NCI-H345 treated with DMSO at 0.1 percent for 48 hours (cell line): ENCODE measurements around the gene ST3GAL3.
"Not testable (repeated sequence)": the region's sequence is repeated elsewhere in the genome, so short reads cannot be mapped to it uniquely, and the experiment has no call there.

Experiments used
- DNase-seq: peaks from one replicate; lab custom pipeline; 2025; ENCODE audit not compliant: unreplicated experiment; lab: John Stamatoyannopoulos, UW

ST3GAL3 gene

DNA sequence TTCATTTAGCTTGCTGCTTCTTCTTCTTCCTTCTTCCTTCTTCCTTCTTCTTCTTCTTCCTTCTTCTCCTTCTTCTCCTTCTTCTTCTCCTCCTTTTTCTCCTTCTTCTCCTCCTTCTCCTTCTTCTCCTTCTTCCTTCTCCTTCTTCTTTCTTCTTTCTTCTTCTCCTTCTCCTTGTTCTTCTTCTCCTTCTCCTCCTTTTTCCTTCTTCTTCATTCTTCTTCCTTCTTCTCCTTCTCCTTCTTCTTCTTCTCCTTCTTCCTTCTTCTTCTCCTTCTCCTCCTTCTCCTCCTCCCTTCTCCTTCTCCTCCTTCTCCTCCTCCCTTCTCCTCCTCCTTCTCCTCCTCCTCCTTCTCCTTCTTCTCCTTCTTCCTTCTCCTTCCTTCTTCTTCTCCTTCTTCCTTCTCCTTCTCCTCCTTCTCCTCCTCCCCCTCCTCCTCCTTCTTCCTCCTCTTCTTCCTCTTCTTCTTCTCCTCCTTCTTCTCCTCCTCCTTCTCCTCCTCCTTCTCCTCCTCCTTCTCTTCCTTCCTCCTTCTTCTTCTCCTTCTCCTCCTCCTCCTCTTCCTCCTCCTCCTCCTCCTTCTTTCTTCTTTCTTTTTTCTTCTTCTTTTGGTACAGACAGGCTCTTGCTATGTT, 110.1 kb downstream of the ST3GAL3 start:
- no peak for DNase-seq

DNA sequence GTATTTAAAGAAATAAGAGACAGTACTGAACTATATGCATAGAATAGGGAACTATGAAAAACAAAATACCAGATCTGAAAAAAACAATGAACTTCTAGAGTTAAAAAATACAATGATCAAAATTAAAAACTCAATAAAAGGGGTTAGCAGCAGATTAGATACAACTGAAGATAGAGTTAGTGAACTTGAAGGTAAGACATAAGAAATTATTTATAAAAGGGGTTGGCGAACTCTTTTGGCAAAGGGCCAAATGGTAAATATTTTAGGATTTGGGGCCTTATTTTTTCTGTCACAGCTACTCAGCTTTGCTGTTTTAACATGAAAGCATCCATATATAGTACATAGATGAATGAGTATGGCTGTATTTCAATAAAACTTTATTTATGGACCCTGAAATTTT, 111.4 kb downstream of the ST3GAL3 start:
- DNase-seq: no peak

DNA sequence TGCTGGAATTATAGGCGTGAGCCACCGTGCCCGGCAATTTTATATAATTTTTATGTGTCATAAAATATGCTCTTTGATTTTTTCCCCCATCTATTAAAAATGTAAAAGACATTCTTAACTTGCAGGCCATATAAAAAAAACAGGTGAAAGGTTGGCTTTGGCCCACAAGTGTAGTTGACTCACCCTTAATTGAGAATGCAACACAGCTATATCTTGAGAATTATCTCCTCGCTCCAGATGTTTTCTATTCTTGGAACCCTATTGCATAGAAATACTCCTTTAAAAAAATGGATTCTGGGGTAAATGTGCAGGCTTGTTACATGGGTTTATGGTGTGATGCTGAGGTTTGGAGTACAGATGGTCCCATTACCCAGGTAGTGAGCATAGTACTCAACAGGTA, 112.0 kb downstream of the ST3GAL3 start:
- DNase-seq: no peak

DNA sequence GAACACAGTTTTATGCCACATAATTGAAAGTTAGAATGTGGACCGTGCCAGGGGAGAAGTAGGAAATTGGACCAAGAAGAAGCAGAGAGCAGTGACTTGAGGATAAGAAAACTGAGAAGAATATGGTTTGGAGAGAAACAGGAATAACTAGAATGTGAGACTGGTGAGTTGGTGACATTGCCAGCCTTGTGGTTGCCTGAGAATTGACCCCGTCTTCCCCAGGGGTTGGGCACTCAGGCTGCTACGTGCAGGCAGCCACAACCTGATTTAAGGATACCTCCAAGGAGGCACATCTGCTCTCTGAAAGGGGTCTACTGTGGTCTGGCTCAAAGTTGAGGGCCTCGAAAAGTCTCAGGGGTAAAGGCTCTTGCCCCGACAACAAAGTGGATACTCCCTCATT, 114.1 kb downstream of the ST3GAL3 start:
- no peak for DNase-seq

DNA sequence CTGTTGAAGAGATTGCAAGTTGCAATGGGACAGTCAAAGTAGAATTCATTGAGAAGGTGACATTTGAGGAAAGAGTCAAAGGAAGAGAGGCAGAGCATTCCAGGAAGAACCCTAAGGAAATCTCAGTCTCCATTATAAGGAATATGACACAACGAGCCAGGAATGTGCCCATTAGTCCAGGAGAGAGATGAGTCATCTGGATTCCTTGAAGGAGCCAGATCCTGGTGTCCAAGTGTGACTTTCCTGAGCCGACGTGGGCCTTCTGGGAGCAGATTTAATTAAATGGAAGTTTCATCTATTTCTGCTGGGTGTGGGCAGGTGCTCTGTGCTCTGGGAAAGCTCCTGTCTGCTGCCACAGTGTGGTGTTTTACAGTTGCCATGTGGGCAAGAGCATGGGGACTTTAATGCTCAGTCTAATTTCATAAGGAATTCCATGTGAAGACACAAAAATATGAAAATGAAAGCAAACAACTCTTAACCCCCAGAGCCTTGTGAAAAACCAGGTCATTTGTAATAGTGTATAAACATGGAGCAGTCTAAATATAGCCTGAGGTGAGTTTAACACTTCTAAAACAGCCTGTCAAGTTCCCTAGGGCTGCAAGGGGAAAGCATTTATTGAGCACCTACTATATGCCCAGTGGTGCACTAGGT, 114.8 kb downstream of the ST3GAL3 start:
- no peak for DNase-seq

DNA sequence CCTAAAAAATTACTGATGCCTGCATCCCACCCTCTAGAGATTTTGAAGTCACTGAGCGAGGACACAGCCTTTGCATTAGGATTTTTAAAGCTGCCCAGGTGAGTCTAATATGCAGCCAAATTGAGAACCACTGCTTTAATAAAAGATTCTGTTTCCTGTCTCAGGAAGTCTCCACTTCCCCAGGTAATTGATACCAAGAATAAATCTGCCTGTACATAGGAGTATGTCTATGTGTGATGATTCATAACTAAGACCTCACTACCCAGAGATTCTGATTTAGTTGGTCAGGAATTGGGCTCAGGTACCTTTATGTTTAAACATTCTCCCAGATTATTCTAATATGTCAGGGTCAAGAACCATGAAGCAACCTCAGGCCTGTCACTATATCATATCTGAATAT, 117.5 kb downstream of the ST3GAL3 start:
- DNase-seq: no peak

DNA sequence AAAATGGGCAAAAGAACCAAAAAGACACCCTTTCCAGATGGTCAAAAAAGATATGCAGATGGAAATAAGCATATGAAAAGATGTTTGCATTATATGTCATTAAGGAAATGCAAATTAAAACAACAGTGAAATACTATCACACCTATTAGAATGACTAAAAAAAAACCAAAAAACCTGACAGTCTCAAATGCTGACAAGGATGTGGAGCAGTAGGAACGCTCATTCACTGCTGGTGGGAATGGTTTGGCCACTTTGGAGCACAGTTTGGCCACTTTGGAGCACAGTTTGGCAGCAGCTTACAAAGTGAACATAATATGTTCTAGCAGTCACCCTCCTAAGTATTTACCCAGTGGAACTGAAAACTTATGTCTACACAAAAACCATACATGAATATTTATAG, 121.2 kb downstream of the ST3GAL3 start:
- no peak for DNase-seq

DNA sequence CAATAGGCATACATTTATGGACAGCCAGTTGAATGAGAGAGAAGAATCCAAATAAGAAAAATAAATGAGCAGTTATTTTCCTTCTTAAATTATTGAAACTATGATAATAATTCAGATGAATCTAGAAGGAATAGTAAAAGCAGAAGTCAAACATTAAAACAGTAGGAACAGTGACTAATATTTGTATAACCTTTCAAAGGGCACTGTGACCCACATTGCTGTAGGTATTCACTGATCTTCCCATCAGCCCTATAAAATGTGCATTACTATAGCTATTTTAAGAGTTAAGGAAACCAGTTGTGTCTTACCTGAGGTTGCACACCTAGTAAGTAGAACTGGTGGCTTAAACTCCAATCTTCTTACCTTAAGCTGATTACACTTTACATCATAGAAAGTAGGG, 123.5 kb downstream of the ST3GAL3 start:
- no peak for DNase-seq

DNA sequence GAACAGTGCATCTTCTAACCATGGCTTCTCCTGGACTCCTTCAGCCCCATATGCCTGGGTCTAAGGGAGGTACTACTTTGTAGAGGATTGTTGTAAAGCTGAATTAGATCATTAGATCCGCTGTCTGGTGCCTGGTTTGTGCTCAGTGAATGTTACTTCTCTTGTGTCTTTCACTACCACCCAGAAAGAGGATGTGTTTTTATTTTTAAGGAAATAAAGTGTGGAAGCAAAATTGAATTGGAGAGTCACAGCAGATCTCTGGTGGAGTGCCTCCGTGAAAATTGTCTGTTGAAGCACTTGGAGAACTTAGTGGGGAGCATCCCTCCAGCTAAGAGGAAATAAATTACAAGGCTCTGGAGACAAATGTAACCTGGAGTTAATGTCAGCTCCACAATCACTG, 124.5 kb downstream of the ST3GAL3 start:
- no peak for DNase-seq

DNA sequence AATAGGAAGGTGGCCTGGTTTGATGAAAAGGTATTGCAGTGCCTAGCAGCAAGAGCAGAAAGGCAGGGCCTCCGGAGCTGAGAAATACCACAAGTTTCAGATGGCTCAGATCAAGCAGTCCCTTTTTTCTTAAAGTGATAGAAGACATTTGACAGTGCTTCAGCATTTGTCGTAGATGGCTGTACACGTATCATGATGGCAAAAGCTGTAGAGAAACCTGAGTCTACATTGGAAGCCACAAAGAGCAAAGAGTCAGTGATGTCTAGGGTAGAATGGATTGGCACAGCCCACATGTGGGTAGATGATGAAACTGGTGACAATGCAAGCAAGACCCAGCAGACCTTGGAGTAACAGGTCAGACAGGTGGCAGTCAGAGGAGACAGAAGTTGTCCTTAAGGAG, 124.9 kb downstream of the ST3GAL3 start:
- no peak for DNase-seq

DNA sequence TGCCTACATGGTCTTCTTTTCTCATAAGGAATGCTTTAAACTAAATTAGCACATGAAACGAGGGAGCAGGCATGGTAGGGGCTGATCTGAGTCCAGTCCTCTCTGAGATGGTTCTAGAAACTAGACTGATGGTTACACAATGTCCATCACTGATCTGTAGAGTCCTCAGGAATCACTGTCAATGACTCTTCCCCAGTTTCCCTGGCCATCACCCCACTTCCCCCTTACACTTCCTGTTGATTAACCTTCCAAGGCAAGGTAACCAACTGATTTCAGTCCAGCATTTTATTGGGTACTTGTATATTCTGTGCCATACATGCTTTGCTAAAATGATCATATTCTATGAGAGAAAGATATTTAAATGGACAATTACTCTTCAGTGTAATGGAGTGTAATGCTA, 125.7 kb downstream of the ST3GAL3 start:
- no peak for DNase-seq

DNA sequence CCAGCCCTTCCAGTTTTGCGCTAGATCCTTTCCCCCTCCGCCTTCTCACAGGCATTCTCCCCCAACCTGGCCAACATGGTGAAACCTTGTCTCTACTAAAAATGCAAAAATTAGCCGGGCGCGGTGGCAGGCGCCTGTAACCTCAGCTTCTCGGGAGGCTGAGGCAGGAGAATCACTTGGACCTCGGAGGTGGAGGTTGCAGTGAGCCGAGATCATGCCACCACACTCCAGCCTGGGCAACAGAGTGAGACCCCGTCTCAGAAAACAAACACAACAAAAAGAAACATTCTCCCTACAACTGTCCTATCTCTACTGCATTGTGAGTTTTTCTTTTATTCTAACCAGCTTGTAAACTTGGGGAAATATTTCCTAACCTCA, 126.6 kb downstream of the ST3GAL3 start:
- DNase-seq: not testable (repeated sequence)

DNA sequence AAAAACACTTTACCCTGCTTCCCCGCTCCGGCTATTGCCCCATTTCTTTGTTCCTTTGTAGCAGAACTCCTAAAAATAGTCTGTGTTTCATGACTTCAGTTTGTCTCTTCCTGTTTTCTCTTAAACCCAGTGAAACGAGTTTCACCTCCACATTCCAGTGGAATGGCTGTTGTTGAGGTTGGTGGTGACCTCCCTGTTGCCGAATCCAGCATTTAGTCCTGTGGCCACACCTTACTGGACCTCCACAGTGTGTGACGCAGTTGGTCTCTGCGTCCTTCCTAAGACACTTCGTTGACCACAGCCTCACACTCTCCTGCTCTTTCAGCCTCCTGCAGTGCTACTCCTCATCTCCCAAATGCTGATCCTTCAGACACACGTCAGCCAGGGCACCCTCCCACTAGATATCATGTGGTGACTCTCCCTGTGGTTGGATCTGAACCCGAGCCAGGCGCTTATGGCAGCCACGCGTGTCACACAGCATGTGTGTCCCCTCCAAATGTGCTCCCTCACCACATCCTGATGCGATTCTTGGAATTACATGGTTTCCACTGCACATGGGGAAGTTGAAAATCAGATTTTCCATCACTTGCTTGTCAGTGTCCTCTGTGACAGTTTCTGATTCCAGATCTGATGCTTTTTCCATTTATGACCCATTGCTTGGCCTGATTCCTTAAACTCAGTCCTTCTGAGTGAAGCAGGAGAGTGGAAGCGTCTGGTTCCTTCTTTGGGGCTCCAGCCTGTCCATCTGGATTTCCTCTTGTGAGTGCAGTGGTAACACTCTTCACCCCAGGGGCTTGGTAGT, 127.1 kb downstream of the ST3GAL3 start:
- DNase-seq: no peak

DNA sequence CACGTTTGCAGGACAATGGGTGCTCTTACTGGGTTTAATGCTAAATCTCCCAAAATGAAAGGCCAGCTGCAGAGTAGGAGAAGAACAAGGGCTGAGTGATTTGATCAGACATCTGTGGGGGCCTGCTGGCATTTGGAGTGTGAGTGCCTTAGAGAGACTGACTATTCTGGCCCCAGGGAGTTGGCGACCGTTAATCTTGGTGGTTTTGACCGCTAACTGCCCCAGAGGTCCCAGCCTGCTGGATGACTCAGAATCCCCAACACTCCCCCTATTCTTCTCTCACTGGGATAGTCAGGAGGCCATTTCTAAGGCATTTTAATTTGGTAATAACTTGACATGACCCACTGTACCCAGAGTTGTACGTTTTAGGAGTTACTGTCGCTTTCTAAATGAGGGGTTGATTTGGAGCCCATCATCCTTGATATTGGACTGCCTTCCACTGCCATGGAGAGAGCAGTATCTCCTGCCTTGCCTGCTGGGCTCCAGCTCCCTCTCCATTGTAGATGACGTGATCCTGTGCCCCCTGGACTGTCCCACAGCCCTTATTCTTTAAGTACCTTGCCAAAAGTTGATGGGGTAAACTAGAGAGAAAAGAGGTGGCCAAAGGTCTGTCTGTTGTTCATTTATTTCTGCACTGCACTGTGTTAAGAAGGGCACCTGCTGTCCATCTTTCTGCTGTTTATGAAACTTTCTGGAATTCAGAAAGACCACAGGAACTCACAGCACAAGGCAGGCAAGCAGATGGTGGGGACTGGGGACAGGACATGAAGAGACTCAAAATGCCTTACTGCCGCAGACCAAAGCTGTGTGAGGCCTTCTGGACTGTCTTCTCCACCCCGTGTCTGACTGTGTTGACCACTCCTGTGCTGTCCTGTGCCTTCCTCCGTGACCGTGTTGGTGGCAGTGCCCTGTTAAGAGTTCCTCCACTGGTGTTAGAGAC, 128.0 kb downstream of the ST3GAL3 start:
- DNase-seq: no peak

DNA sequence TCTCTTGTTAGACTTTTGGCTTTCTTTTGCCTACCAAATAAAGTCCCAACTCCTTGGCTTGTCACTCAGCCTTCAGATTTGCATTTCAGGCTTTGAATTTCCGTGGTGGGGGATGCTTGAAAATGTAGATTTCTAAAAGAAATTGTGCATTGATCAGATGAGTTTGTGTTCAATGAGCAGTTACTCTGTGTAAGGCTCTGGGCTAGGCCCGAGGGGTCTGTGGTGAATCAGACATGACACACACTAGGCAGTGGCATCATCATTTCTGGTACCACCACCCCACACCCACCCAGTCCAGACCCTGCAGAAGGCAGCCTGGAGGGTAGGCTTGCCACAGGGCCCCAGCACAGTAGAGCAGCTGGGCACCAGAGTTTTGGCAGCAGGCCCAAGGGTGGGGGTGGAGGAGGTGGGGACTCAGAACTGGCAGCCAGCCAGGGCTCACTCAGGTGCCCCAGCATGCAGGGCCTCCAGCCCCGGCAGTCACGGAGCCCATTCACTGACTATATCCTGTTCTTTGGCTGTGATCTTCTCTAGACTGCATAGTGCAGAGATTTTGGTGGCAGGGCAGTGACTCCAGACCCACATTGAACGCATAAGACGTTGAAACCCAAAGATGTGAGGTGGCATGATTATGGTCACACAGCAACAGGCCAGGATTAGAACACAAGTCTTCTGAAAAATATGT, 129.1 kb downstream of the ST3GAL3 start:
- DNase-seq: peak; percentile 90

DNA sequence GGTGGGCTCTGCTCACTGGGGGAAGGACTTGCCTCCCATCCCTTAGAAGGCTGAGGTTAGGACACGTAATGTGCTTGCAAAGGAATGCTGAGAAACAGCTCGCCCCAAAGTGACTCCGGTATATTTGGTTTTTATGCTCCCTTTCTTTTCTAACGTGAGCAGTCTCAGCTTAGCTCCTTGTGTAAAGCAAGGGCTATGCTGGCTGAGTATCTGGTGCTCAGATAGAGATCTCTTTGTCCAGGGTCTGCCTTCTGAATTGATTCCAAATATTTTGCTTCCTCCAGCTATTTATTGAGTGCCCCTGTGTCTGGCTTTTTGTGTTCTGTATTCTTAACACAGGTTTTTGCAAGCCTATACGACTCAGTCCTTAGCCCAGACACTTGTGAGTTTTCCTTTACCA, 131.7 kb downstream of the ST3GAL3 start:
- no peak for DNase-seq

DNA sequence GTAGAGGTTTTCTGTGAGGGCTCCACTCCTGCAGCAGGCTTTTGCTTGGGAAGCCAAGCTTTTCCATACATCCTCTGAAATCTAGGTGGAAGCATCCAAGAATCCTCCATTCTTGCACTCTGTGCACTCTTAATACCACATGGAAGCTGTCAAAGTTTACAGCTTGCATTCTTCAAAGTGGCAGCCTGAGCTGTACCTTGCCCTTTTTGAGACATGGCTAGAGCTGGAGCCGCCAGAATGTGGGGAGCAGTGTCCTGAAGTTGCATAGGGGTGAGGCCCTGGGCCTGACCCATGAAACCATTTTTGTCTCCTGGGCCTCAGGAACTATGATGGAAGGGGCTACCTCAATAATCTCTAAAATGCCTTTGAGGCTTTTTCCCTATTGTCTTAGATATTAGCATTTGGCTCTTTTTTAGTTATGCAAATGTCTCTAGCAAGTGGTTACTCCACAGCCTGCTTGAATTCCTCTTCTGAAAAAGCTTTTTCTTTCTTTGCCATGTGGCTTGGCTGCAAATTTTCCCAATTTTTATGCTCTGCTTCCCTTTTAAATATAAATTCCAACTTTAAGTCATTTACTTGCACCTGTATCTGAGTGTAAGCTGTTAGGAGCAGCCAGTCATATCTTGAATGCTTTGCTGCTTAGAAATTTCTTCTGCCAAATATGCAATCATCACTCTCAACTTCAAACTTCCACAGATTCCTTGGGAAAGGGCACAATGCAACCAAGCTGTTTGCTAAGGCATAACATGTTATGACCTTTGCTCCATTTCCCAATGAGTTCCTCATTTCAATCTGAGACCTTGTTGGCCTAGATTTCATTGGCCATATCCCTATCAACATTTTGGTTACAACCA, 134.2 kb downstream of the ST3GAL3 start:
- DNase-seq: no peak

DNA sequence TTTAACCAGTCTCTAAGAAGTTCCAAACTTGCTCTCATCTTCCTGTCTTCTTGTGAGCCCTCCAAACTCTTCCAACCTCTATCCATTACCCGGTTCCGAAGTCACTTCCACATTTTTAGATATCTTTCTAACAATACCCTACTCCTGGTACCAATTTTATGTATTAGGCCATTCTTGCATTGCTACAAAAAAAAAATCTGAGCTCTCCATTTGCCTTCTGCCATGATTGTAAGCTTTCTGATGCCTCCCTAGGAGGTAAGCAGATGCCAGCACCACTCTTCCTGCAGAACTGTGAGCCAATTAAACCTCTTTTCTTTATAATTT, 134.8 kb downstream of the ST3GAL3 start:
- DNase-seq: no peak

DNA sequence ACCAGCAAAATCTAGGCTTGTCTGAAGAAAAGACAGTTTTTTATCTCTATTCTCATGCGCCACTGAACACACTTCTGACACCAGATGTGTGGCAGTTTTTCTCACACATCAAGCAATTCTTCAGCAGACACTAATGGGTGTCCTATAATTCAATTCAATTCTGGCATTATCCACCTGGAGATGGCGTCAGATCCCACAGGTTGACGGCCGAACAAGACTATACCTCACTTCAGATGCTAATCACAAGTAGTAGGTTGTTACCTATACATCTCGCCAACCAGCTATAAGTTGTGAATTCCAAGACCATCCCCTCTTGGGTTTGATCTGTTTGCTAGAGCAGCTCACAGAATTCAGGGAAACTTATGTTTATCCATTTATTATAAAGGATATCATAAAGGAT, 136.3 kb downstream of the ST3GAL3 start:
- no peak for DNase-seq

DNA sequence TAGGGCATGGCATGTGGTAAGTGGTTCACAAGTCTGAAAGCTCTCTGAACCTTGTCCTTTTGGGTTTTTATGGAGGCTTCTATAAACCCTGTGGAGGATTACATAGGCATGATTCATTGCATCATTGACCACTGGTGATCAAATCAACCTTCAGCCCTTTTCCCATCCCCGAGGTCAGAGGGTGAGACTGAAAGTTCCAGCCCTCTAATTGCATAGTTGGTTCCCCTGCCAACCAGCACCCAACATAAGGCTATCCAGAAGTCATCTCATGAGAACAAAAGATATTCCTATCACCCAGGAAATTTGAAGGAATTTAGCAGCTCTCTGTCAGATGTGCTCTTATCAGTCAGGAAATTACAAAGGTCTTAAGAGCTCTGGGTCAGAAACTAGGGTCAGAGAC, 136.8 kb downstream of the ST3GAL3 start:
- no peak for DNase-seq
